MCF 10A (cell line): ENCODE results near the gene PBX1. TPM values are rescaled to one million over a fixed set of nuclear protein-coding genes. Genes with fewer than 3 reads are reported as not detected.

Source experiments
- BruUV-seq: library from RNA; stranded (reverse); fragments of 400-500 nt; replicated peaks from 2 replicates; lab custom pipeline; 2021; lab: Mats Ljungman, UMichigan
- CTCF ChIA-PET: fragments of 300-600 bp; sonication (Branson Sonifier 250); formaldehyde crosslinking; extraction: SDS; loops from one replicate; lab custom pipeline; 2021; ENCODE audit warnings: antibody characterized with exemption, inconsistent platforms; lab: Yijun Ruan, JAX
- POLR2A ChIA-PET: fragments of 300-600, 350-650 bp; sonication (Branson Sonifier 250); formaldehyde crosslinking; extraction: SDS; loops from one replicate; lab custom pipeline; 2020; ENCODE audit warnings: antibody characterized with exemption, inconsistent platforms; lab: Yijun Ruan, JAX
- DNase-seq: peaks from one replicate; pipeline ENCODE4 v3.0.0-alpha.2; 2018; ENCODE audit not compliant: unreplicated experiment
- H3K27ac Mint-ChIP-seq: one replicate; pipeline ENCODE4 v1.8.0; 2022; ENCODE audit warnings: mild to moderate bottlenecking, low read depth, mixed read lengths; ENCODE audit not compliant: unreplicated experiment
- H3K27me3 Mint-ChIP-seq: one replicate; pipeline ENCODE4 v1.8.0; 2022; ENCODE audit warnings: mixed read lengths; ENCODE audit not compliant: insufficient read depth, unreplicated experiment
- H3K36me3 Mint-ChIP-seq: one replicate; pipeline ENCODE4 v1.8.0; 2022; ENCODE audit warnings: mild to moderate bottlenecking, moderate library complexity, mixed read lengths; ENCODE audit not compliant: insufficient read depth, unreplicated experiment
- H3K4me1 Mint-ChIP-seq: one replicate; pipeline ENCODE4 v1.8.0; 2022; ENCODE audit warnings: mixed read lengths; ENCODE audit not compliant: insufficient read depth, unreplicated experiment
- H3K4me3 Mint-ChIP-seq: one replicate; pipeline ENCODE4 v1.8.0; 2022; ENCODE audit warnings: mild to moderate bottlenecking, moderate library complexity, mixed read lengths; ENCODE audit not compliant: unreplicated experiment
- H3K9me3 Mint-ChIP-seq: one replicate; pipeline ENCODE4 v1.8.0; 2022; ENCODE audit warnings: mixed read lengths; ENCODE audit not compliant: unreplicated experiment
- CTCF ChIP-seq: fragments of 200-600 bp; IDR thresholded peaks from one replicate; pipeline ENCODE4 v1.8.0; 2022; ENCODE audit warnings: antibody characterized with exemption, mild to moderate bottlenecking; ENCODE audit not compliant: unreplicated experiment
- intact Hi-C: fragments of 100-400 bp; cut with micrococcal nuclease; formaldehyde crosslinking; loops from 2 replicates; pipeline ENCODE4 v1.14.1; 2022
- total RNA-seq: library from RNA; stranded (reverse); gene quantifications from 2 replicates; pipeline ENCODE4 v1.2.3, GENCODE V29; 2022

PBX1 gene
- total RNA-seq, 1 experiment from 2014 or later: 5.8 TPM

- BruUV-seq: no TSS peak
- ChIA-PET CTCF (interaction anchor here (0.6 to 1.3 kb wide), 3 partner anchors 20 to 1174 kb away, joined by 3 to 6 read pairs (median 4); no protein-coding TSS in a partner anchor), POLR2A (no interaction called here)
- no peak overlapping the region for H3K27ac Mint-ChIP-seq
- intact Hi-C loops: no loop called here
- no peaks in the 10 kb centered on the region for H3K9me3 Mint-ChIP-seq
- H3K4me3 Mint-ChIP-seq: no peak overlapping the region
- no peak for DNase-seq
- no peaks in the 10 kb centered on the region for H3K36me3 Mint-ChIP-seq
- peaks cover 6% of the 10 kb centered on the region for H3K4me1 Mint-ChIP-seq
- no peaks in the 10 kb centered on the region for H3K27me3 Mint-ChIP-seq
- TF ChIP-seq CTCF: no peak
These were observed 24.2 kb downstream of the PBX1 start for GRCh38 chr1:164583196-164583595.

GRCh38 chr1:164583835-164584539, 25.0 kb downstream of the PBX1 start:
- Mint-ChIP-seq H3K36me3 (no peaks in the 10 kb centered on the region), H3K9me3 (no peaks in the 10 kb centered on the region), H3K4me3 (no peak overlapping the region), H3K27me3 (no peaks in the 10 kb centered on the region), H3K27ac (no peak overlapping the region), H3K4me1 (peaks cover 6% of the 10 kb centered on the region)
- ChIA-PET POLR2A (no interaction called here), CTCF (interaction anchor here (0.6 to 1.3 kb wide), 4 partner anchors 9 to 340 kb away, joined by 3 to 6 read pairs (median 4); no protein-coding TSS in a partner anchor)
- DNase-seq: no peak
- no peak for TF ChIP-seq CTCF
- intact Hi-C loops: no loop called here
- no TSS peak for BruUV-seq

GRCh38 chr1:164586591-164586990, 27.6 kb downstream of the PBX1 start:
- Mint-ChIP-seq H3K9me3 (no peaks in the 10 kb centered on the region), H3K36me3 (no peaks in the 10 kb centered on the region), H3K4me1 (peaks cover under 1% of the 10 kb centered on the region), H3K27me3 (no peaks in the 10 kb centered on the region), H3K27ac (no peak overlapping the region), H3K4me3 (no peak overlapping the region)
- no peak for TF ChIP-seq CTCF
- CTCF ChIA-PET: no interaction called here
- DNase-seq: no peak
- POLR2A ChIA-PET: interaction anchor here (0.8 kb wide), 1 partner anchor 68 kb away, joined by 3 read pairs; no protein-coding TSS in a partner anchor
- no TSS peak for BruUV-seq
- intact Hi-C loops: no loop called here

- Mint-ChIP-seq H3K4me3 (no peak overlapping the region), H3K4me1 (peaks cover 6% of the 10 kb centered on the region), H3K36me3 (no peaks in the 10 kb centered on the region), H3K27me3 (no peaks in the 10 kb centered on the region), H3K9me3 (no peaks in the 10 kb centered on the region), H3K27ac (no peak overlapping the region)
- CTCF ChIA-PET: interaction anchor here (0.6 kb wide), 1 partner anchor 570 kb away, joined by 3 read pairs; no protein-coding TSS in a partner anchor
- no peak for DNase-seq
- intact Hi-C loops: no loop called here
- POLR2A ChIA-PET: interaction anchor here (0.6 kb wide), 1 partner anchor 25 kb away, joined by 3 read pairs; no protein-coding TSS in a partner anchor
- TF ChIP-seq CTCF: no peak
- BruUV-seq: no TSS peak
These were observed 28.9 kb downstream of the PBX1 start for GRCh38 chr1:164587617-164588501.
